Testis (tissue), 2 donors: Measurements from ENCODE around the gene NCK2.

Experiments used
- POLR2A ChIP-seq: fragments of 450-650 bp; IDR thresholded peaks from one replicate; pipeline ENCODE4 v1.6.1; 2017; ENCODE audit warnings: antibody characterized with exemption, mild to moderate bottlenecking, moderate library complexity
- TF ChIP-seq, protein P1 (sequence below), 3 experiments: fragments of 450-650 bp in 2 of 3; fragments of 200-600 bp in 1 of 3; sonication (generic) in 1 of 3; IDR thresholded peaks; one replicate each; pipeline ENCODE4 v1.5.1; 2016 to 2019; ENCODE audit warnings: antibody characterized with exemption in 3 of 3, mild to moderate bottlenecking in 2 of 3, moderate library complexity in 1 of 3

DNA sequence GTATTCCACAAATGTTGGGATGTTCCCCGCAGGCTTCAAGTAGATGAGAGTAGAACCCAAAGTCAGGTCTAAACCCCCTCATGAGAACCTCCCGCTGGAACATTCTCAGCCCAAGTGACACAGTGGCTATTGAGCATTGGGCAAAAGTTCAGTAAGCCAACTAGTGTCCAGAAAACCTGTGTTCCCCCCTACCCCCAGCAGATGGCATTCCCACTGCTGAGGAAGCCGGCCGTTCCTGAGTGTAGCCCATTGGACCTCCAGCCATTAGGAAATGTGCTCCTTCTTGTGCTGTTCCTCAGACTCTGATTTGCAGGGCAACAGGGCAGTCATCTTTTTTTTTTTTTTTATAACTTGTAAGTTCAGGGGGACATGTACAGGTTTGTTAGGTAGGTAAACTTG is 152.1 kb downstream of the NCK2 start:
- TF ChIP-seq, protein P1, sequence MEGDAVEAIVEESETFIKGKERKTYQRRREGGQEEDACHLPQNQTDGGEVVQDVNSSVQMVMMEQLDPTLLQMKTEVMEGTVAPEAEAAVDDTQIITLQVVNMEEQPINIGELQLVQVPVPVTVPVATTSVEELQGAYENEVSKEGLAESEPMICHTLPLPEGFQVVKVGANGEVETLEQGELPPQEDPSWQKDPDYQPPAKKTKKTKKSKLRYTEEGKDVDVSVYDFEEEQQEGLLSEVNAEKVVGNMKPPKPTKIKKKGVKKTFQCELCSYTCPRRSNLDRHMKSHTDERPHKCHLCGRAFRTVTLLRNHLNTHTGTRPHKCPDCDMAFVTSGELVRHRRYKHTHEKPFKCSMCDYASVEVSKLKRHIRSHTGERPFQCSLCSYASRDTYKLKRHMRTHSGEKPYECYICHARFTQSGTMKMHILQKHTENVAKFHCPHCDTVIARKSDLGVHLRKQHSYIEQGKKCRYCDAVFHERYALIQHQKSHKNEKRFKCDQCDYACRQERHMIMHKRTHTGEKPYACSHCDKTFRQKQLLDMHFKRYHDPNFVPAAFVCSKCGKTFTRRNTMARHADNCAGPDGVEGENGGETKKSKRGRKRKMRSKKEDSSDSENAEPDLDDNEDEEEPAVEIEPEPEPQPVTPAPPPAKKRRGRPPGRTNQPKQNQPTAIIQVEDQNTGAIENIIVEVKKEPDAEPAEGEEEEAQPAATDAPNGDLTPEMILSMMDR (IDR thresholded peaks at IDR 0.05): no peak
- no peak for TF ChIP-seq POLR2A
